WTC11 (cell line): ENCODE measurements around the gene ATP6V1D.

Experiments
- CBFB ChIP-seq: sonication (generic); formaldehyde crosslinking; IDR thresholded peaks from 2 replicates; pipeline ENCODE4 v1.8.1; 2022; ENCODE audit warnings: mild to moderate bottlenecking, low read depth, missing genetic modification reagents
- FOXK1 ChIP-seq: sonication (generic); formaldehyde crosslinking; IDR thresholded peaks from 2 replicates; pipeline ENCODE4 v1.8.0; 2022; ENCODE audit warnings: mild to moderate bottlenecking, moderate library complexity, missing genetic modification reagents
- FOXP1 ChIP-seq: sonication (generic); formaldehyde crosslinking; IDR thresholded peaks from 2 replicates; pipeline ENCODE4 v1.8.0; 2022; ENCODE audit warnings: missing genetic modification reagents, mild to moderate bottlenecking, moderate library complexity, borderline replicate concordance
- TF ChIP-seq, protein P1 (sequence below): sonication (generic); formaldehyde crosslinking; IDR thresholded peaks from 2 replicates; pipeline ENCODE4 v1.8.0; 2022; ENCODE audit warnings: mild to moderate bottlenecking, missing genetic modification reagents

- TF ChIP-seq, protein P1, sequence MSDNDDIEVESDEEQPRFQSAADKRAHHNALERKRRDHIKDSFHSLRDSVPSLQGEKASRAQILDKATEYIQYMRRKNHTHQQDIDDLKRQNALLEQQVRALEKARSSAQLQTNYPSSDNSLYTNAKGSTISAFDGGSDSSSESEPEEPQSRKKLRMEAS (CRISPR knock-in tag): no peak
- TF ChIP-seq CBFB (no peak), FOXK1 (CRISPR knock-in tag) (no peak), FOXP1 (CRISPR knock-in tag) (no peak)
Observed at GRCh38 chr14:67392800-67393199, 33.2 kb upstream of the ATP6V1D start.
